ENCODE results near the gene APEH. TPM values are rescaled to one million over a fixed set of nuclear protein-coding genes. Genes with fewer than 3 reads are reported as not detected.

Gene APEH
- total and polyA plus RNA-seq, 2 donors from 2014 or later: 138 to 143 TPM

DNA sequence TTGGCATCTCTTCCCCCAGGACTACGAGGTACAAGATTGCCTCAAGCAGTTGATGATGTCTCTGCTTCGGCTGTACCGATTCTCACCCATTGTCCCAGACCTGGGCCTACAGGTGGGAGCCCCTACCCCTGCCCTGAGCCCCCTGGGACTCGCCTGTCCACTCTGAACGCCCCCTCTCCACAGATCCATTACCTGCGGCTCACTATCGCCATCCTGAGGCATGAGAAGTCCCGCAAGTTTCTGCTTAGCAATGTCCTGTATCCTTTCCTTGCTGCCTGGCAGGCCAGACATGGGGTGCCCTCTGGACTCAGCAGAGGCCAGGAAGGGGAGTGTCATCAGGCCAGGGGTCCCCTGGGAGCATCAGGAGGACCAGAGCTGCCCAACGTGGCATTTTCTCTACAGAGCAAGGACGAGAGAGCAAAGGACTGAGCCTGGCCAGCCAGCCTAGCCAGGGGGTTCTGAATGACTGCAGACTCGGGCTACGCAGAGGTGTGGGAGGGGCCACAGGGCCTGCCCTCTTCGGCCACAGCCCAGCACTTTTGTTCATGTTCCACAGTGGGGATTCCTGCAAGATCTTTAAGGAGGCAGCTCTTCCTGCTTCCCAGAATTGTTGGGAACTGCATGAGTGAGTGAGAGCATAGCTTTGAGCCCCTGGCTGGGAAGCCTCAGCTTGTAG lies 26.4 kb downstream of the APEH start:
- H3K27me3 ChIP-seq (ENCODE audit: control insufficient read depth, insufficient read depth, low read length): no peaks in the 10 kb centered on the region
- H3K27ac ChIP-seq (ENCODE audit: low read depth in 2 of 2, low read length in 2 of 2): no peak overlapping the region
- no peaks in the 10 kb centered on the region for H3K4me1 ChIP-seq (ENCODE audit: control insufficient read depth in 2 of 3, insufficient read depth in 2 of 3, low read depth in 1 of 3, low read length in 3 of 3)
- peaks cover 0 to 20% (median 18%) of the 10 kb centered on the region in 3 donors for H3K36me3 ChIP-seq (ENCODE audit: control insufficient read depth in 2 of 3, insufficient read depth in 3 of 3, low read length in 3 of 3)
- intact Hi-C loops (cut with DNase I): no loop called here
- no peak for FAIRE-seq
- H3K9me3 ChIP-seq (ENCODE audit: control insufficient read depth in 2 of 3, insufficient read depth in 1 of 3, low read length in 3 of 3): no peaks in the 10 kb centered on the region
- TF ChIP-seq, protein P1, sequence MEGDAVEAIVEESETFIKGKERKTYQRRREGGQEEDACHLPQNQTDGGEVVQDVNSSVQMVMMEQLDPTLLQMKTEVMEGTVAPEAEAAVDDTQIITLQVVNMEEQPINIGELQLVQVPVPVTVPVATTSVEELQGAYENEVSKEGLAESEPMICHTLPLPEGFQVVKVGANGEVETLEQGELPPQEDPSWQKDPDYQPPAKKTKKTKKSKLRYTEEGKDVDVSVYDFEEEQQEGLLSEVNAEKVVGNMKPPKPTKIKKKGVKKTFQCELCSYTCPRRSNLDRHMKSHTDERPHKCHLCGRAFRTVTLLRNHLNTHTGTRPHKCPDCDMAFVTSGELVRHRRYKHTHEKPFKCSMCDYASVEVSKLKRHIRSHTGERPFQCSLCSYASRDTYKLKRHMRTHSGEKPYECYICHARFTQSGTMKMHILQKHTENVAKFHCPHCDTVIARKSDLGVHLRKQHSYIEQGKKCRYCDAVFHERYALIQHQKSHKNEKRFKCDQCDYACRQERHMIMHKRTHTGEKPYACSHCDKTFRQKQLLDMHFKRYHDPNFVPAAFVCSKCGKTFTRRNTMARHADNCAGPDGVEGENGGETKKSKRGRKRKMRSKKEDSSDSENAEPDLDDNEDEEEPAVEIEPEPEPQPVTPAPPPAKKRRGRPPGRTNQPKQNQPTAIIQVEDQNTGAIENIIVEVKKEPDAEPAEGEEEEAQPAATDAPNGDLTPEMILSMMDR (IDR thresholded peaks at IDR 0.05; ENCODE audit: borderline replicate concordance, extremely low read depth, insufficient read depth): no peak
- H3K4me3 ChIP-seq (ENCODE audit: low read length in 3 of 3): no peak overlapping the region
- no peak overlapping the region for H3K9ac ChIP-seq (ENCODE audit: low read length in 3 of 3)
- no peak for DNase-seq

DNA sequence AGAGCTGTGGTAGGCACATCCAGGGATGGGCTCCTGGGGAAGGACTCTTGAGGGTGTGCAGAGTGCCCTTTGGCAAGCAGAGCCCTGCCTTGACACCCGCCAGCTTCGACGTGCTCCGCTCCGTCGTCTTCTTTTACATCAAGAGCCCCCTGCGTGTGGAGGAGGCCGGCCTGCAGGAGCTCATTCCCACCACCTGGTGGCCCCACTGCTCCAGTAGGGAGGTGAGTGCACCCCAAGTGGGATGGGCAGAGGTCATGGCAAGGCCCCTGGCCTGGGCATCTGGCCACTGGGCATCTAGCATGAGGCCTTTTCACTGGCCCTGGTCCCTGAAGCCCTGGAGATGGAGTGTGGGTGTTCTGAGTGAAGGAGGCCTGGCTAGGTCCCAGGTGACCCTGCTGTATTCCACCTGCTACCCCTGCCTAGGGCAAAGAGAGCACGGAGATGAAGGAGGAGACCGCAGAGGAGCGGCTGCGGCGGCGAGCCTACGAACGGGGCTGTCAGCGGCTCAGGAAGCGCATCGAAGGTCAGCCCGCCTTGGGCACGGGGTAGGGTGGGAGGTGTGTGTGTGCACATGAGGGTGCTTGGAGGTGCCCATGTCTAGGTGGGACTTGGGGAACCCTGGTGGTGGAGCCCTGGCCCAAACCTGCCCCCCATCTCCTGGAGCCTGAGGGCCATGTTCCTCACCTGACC lies 27.4 kb downstream of the APEH start:
- DNase-seq (peak in 1 of 5 donors; percentile 71), FAIRE-seq (no peak)
- Histone ChIP-seq H3K9me3 (ENCODE audit: control insufficient read depth in 2 of 3, insufficient read depth in 1 of 3, low read length in 3 of 3) (no peaks in the 10 kb centered on the region), H3K27ac (ENCODE audit: low read depth in 2 of 2, low read length in 2 of 2) (no peak overlapping the region), H3K4me3 (ENCODE audit: low read length in 3 of 3) (no peak overlapping the region), H3K4me1 (ENCODE audit: control insufficient read depth in 2 of 3, insufficient read depth in 2 of 3, low read depth in 1 of 3, low read length in 3 of 3) (no peaks in the 10 kb centered on the region), H3K27me3 (ENCODE audit: control insufficient read depth, insufficient read depth, low read length) (no peaks in the 10 kb centered on the region), H3K9ac (ENCODE audit: low read length in 3 of 3) (no peak overlapping the region), H3K36me3 (ENCODE audit: control insufficient read depth in 2 of 3, insufficient read depth in 3 of 3, low read length in 3 of 3) (peaks cover 0 to 22% (median 20%) of the 10 kb centered on the region in 3 donors)
- intact Hi-C loops (cut with DNase I): no loop called here
- TF ChIP-seq, protein P1 (IDR thresholded peaks at IDR 0.05; ENCODE audit: borderline replicate concordance, extremely low read depth, insufficient read depth): peak; percentile 26

DNA sequence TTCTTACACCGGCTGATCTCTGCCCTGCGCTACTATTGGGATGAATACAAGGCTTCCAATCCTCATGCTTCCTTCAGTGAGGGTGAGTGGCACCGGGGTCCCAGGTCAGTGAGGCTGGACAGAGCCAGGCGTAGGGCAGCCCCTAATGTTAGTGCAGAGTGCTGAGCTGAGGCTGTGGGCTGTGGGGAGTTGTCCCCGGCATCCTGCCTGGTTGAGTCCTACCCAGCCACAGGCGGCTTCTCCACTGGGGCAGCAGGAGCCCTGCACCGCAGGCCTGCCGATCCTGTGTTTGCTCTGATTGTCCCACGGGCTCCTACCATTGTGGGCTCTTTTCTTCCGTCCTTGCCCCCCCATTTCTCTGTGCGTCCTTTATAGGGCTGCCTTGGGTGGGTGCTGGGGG lies 28.5 kb downstream of the APEH start:
- Histone ChIP-seq H3K36me3 (ENCODE audit: control insufficient read depth in 2 of 3, insufficient read depth in 3 of 3, low read length in 3 of 3) (peaks cover 0 to 27% (median 22%) of the 10 kb centered on the region in 3 donors), H3K4me1 (ENCODE audit: control insufficient read depth in 2 of 3, insufficient read depth in 2 of 3, low read depth in 1 of 3, low read length in 3 of 3) (no peaks in the 10 kb centered on the region), H3K4me3 (ENCODE audit: low read length in 3 of 3) (no peak overlapping the region), H3K27me3 (ENCODE audit: control insufficient read depth, insufficient read depth, low read length) (no peaks in the 10 kb centered on the region), H3K27ac (ENCODE audit: low read depth in 2 of 2, low read length in 2 of 2) (no peak overlapping the region), H3K9me3 (ENCODE audit: control insufficient read depth in 2 of 3, insufficient read depth in 1 of 3, low read length in 3 of 3) (no peaks in the 10 kb centered on the region), H3K9ac (ENCODE audit: low read length in 3 of 3) (no peak overlapping the region)
- TF ChIP-seq, protein P1 (IDR thresholded peaks at IDR 0.05; ENCODE audit: borderline replicate concordance, extremely low read depth, insufficient read depth): no peak
- intact Hi-C loops (cut with DNase I): no loop called here
- no peak for FAIRE-seq
- no peak for DNase-seq

All from kidney (tissue), 14 donors.